Gastrocnemius medialis (tissue), 4 donors: ENCODE results near the gene RASSF10.

Source experiments
- POLR2A ChIP-seq, 2 donors: fragments of 450-650 bp; IDR thresholded peaks; one replicate each; pipeline ENCODE4 v1.6.1; 2017; ENCODE audit warnings: antibody characterized with exemption in 2 of 2, mild to moderate bottlenecking in 2 of 2, moderate library complexity in 2 of 2
- TF ChIP-seq, protein P1 (sequence below), 5 experiments: fragments of 450-650 bp in 3 of 5; fragments of 200-600 bp in 2 of 5; sonication (generic) in 2 of 5; IDR thresholded peaks in 4 of 5; conservative IDR thresholded peaks in 1 of 5; 1 replicate in 4 of 5; 2 replicates in 1 of 5; pipeline ENCODE4 v1.5.1; 2016 to 2019; ENCODE audit warnings: antibody characterized with exemption in 5 of 5, mild to moderate bottlenecking in 3 of 5, moderate library complexity in 3 of 5

DNA sequence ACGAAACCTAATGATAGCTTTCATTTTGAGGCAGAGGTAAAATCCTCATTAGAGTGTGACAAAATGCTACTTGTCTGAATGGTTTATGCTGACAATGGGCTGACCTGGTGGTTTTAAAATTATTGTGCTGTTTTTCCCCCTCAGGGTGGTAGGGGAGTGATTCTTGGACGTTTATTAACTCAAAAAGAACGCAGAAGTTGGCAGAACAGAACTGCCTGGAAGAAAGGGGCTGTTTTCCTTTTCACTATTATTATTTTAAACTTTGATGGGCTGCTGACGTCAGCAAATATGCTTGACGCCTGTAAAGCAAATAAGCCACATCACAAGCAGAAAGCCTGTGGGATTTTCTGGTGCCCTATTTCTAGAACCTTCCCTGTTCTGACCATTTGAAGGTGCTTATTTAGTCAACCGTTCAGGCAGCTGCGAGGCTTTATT lies 4.0 kb downstream of the RASSF10 start:
- no peak for TF ChIP-seq POLR2A (IDR thresholded peaks at IDR 0.05)
- TF ChIP-seq, protein P1, sequence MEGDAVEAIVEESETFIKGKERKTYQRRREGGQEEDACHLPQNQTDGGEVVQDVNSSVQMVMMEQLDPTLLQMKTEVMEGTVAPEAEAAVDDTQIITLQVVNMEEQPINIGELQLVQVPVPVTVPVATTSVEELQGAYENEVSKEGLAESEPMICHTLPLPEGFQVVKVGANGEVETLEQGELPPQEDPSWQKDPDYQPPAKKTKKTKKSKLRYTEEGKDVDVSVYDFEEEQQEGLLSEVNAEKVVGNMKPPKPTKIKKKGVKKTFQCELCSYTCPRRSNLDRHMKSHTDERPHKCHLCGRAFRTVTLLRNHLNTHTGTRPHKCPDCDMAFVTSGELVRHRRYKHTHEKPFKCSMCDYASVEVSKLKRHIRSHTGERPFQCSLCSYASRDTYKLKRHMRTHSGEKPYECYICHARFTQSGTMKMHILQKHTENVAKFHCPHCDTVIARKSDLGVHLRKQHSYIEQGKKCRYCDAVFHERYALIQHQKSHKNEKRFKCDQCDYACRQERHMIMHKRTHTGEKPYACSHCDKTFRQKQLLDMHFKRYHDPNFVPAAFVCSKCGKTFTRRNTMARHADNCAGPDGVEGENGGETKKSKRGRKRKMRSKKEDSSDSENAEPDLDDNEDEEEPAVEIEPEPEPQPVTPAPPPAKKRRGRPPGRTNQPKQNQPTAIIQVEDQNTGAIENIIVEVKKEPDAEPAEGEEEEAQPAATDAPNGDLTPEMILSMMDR (IDR thresholded peaks at IDR 0.05 in 4 of 5, conservative IDR thresholded peaks at IDR 0.05 in 1 of 5): no peak
